Measurements from ENCODE around the gene C20orf202.
"Not testable (repeated sequence)": the region's sequence is repeated elsewhere in the genome, so short reads cannot be mapped to it uniquely, and the experiment has no call there.

Gene C20orf202

GRCh38 chr20:1212023-1212422 is 8.8 kb downstream of the C20orf202 start:
- DNase-seq: no peak

- DNase-seq: peak; percentile 45
These were observed 9.5 kb downstream of the C20orf202 start for GRCh38 chr20:1212607-1213396.

GRCh38 chr20:1214838-1215261 is 11.6 kb downstream of the C20orf202 start:
- no peak for DNase-seq

- DNase-seq: no peak
These were observed 12.3 kb downstream of the C20orf202 start for GRCh38 chr20:1215386-1216170.

- not testable (repeated sequence) for DNase-seq
These were observed 13.5 kb downstream of the C20orf202 start for GRCh38 chr20:1216527-1217427.

GRCh38 chr20:1222750-1223149 is 19.5 kb downstream of the C20orf202 start:
- not testable (repeated sequence) for DNase-seq

- DNase-seq: no peak
These were observed 21.1 kb downstream of the C20orf202 start for GRCh38 chr20:1224205-1224890.

GRCh38 chr20:1225263-1225782 is 22.1 kb downstream of the C20orf202 start:
- DNase-seq: no peak

GRCh38 chr20:1225783-1226654 is 22.8 kb downstream of the C20orf202 start, which contains the start of gene RAD21L1:
Gene RAD21L1 (plus strand): TSS chr20:1226044. CDS start chr20:1228454, 2,410 bp downstream.
- DNase-seq: peak; percentile 36

GRCh38 chr20:1229541-1229940 is 26.3 kb downstream of the C20orf202 start:
- no peak for DNase-seq

- no peak for DNase-seq
These were observed 29.2 kb downstream of the C20orf202 start for GRCh38 chr20:1232286-1233111.

GRCh38 chr20:1240549-1240948 is 37.3 kb downstream of the C20orf202 start:
- DNase-seq: no peak

GRCh38 chr20:1241456-1241855 is 38.2 kb downstream of the C20orf202 start:
- no peak for DNase-seq

- no peak for DNase-seq
These were observed 38.8 kb downstream of the C20orf202 start for GRCh38 chr20:1242099-1242498.

GRCh38 chr20:1242530-1242929 is 39.3 kb downstream of the C20orf202 start:
- peak; percentile 94 for DNase-seq

GRCh38 chr20:1245578-1245977 is 42.3 kb downstream of the C20orf202 start:
- no peak for DNase-seq

- no peak for DNase-seq
These were observed 44.4 kb downstream of the C20orf202 start for GRCh38 chr20:1247689-1248088.

GRCh38 chr20:1250282-1250681 is 47.0 kb downstream of the C20orf202 start:
- DNase-seq: not testable (repeated sequence)

GRCh38 chr20:1252416-1252815 is 49.2 kb downstream of the C20orf202 start:
- DNase-seq: no peak

GRCh38 chr20:1254254-1254653 is 51.0 kb downstream of the C20orf202 start:
- DNase-seq: no peak
